Iris pigment epithelial cell (primary cell): ENCODE results near the gene AEBP2.
"Not testable (repeated sequence)": the region's sequence is repeated elsewhere in the genome, so short reads cannot be mapped to it uniquely, and the experiment has no call there.

Source experiments
- DNase-seq: peaks from one replicate; pipeline ENCODE4 v3.0.0-alpha.2; 2011; ENCODE audit warnings: low read depth

Gene AEBP2, protein sequence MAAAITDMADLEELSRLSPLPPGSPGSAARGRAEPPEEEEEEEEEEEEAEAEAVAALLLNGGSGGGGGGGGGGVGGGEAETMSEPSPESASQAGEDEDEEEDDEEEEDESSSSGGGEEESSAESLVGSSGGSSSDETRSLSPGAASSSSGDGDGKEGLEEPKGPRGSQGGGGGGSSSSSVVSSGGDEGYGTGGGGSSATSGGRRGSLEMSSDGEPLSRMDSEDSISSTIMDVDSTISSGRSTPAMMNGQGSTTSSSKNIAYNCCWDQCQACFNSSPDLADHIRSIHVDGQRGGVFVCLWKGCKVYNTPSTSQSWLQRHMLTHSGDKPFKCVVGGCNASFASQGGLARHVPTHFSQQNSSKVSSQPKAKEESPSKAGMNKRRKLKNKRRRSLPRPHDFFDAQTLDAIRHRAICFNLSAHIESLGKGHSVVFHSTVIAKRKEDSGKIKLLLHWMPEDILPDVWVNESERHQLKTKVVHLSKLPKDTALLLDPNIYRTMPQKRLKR

GRCh38 chr12:19439059-19440018, at the start of gene AEBP2:
Gene AEBP2, plus strand, starts transcription at chr12:19439492. Its CDS starts 208 bp downstream, at chr12:19439700.
- DNase-seq = peak; percentile 97

DNA sequence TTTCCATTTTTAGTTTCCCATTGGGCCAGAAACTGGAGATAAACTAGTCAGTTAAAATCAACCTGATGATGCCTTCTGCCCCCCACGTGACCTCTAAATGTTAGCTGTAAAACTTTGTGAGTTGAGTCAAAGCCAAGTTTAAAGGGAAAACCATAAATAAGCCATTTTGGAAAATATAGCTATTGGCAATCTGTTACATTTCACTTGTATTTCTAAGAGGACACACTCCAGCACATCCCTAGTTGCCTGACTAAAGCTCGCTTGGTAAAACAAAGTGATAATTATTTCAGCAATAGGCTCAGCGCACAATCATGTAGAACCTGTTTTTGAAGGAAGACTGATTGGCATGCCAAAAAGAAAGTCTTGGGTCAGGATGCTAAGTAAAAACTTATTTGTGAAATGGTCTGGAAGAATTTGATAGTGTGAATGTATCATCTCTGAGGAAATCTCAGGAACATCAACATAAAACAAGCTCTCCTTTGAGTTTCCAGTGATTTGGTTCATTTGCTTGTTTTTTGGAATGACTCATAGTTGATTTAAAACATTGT, 49.2 kb upstream of the AEBP2 start:
- no peak for DNase-seq

DNA sequence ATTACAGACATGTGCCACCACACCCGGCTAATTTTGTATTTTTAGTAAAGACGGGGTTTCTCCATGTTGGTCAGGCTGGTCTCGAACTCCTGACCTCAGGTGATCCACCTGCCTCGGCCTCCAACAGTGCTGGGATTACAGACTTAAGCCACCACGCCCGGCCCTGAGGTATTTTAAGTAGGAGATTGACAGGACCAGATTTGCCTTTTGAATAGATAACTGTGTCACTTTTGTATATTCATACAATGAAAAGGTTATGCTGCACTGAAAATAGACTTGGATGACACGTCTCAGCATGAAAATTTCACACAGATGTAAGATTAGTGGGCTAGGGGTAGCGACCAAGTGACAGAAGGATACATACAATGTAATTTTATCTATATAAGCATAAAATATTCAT, 46.6 kb upstream of the AEBP2 start:
- DNase-seq = not testable (repeated sequence)

GRCh38 chr12:19394385-19394784, 44.9 kb upstream of the AEBP2 start:
- DNase-seq = no peak

DNA sequence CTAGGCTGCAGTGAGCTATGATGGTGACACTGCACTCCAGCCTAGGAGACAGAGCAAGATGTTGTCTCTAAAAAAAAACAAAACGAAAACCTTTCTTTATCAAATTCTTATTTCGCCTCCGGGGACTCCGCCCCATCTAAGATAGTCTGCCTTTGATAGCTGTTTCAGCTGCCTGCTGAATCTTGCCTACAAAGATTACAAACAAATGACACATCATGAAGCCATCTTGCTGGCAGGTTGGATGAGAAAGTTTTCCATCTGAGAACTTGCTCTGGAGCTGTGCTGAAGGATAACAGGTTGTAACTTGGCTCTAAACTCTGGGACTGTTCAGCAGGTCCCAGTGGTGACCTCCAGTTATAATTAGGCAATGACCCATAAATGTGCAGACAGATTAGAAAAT, 41.8 kb upstream of the AEBP2 start:
- peak; percentile 38 for DNase-seq

- DNase-seq = no peak
These were observed 40.6 kb upstream of the AEBP2 start for GRCh38 chr12:19398376-19399363.

GRCh38 chr12:19400649-19401285, 38.5 kb upstream of the AEBP2 start:
- not testable (repeated sequence) for DNase-seq

DNA sequence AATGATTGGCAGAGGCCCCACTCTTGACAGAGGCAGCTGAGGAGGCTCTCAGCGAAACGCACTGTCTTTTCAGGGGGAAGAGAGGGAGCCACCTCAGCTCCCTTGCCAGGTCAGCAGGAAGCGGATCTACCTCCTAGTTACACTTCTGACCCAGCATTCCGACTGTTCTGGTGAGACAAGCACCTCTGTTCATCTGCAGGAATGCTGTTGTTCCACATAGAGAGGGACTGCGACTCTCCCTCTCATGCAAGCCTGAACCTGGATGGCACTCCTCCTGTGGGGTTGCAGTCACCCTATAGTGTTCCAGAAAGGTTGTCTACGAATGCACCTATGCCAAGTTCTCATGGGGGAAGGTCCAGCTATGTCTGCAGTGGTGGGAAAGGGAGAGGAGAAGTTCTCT, 37.1 kb upstream of the AEBP2 start:
- no peak for DNase-seq

- DNase-seq = peak; percentile 49
These were observed 36.4 kb upstream of the AEBP2 start for GRCh38 chr12:19402743-19403431.

DNA sequence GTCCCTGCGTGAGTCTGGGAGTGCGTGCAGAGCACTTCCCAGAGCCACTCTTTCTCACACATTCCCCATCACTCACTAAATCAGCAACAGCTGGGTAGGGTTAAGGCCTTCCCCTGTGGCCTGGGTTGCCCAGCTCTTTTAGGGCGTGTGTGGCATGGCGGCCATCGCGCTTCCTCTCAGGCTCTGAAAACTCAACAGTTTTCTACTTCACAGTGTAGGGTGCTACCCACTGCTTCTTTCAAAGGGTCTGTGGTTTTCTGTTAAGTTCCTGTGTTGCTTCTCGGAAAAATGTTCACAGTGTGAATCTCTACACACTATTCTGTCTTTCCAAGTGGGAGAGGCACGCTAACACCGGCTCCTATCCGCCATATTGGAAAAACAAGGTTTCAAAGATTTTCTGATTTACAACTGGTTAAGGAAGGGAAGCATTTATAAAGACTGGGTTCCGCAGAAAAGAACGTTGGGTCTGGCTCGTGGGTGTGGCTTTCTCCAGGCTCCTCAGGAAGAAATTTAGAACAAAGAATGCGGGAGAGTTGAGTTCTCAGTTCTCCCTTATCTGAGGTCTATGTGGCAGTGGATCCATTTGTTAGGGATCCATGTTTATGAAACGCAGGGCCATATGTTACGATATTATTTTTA, 34.9 kb upstream of the AEBP2 start:
- DNase-seq = no peak

DNA sequence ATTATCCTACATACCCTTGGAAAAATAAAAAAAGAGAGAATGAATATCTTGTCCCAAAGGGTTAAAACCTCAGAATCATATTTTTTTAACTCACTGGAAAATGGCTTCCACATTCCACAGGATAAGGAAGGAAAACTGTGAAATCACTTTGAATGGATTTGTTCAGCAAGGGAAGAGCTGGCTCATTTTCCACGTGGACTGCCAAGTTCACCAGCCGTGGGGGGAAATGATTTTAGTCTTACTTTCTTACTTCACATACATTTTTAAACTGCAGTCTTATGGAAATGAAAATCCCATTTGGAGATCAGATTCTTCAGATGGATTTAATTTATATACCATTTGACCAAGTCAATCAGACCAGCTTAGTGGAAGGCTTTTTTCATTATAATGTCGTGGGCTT, 29.9 kb upstream of the AEBP2 start:
- DNase-seq = no peak

- DNase-seq = no peak
These were observed 29.1 kb upstream of the AEBP2 start for GRCh38 chr12:19410211-19410610.

DNA sequence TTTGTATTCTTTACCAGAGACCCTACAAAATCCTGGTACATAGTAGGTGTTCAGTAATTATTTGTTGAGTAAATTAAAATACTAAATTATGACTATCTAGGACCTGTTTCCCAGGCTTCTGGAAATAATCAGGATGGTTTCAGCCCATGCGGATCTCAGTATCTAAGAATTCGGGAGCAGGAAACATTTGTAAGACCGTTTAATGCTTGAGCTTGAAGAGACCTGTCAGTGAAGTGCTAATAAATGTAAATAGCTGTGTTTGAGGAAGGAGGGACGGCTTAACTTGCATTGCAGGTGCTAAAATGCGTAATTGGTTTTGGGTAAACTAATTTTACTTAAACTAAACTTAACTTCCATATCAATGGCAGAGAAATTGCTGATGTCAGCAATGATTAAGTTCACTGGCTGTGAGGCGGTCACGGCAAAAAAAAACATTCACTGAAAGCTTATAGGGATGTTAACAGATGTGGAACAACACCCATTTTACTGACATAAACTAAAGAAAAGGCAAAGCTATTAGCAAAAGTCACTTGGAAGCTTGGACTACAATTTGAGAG, 28.6 kb upstream of the AEBP2 start:
- no peak for DNase-seq

GRCh38 chr12:19411234-19412204, 27.8 kb upstream of the AEBP2 start:
- DNase-seq = no peak

- DNase-seq = no peak
These were observed 26.4 kb upstream of the AEBP2 start for GRCh38 chr12:19412844-19413243.

- not testable (repeated sequence) for DNase-seq
These were observed 25.7 kb upstream of the AEBP2 start for GRCh38 chr12:19413582-19413981.

GRCh38 chr12:19415563-19415962, 23.7 kb upstream of the AEBP2 start:
- DNase-seq = no peak

GRCh38 chr12:19419086-19419485, 20.2 kb upstream of the AEBP2 start:
- DNase-seq = no peak
